Fibroblast of skin of abdomen (primary cell): ENCODE results near the gene TKTL1.
A peak's percentile ranks its signal among the peaks of the same experiment; 100 is the strongest.

Source experiments
- DNase-seq: peaks from one replicate; pipeline ENCODE4 v3.0.0-alpha.2; 2013

The TKTL1 gene

DNA sequence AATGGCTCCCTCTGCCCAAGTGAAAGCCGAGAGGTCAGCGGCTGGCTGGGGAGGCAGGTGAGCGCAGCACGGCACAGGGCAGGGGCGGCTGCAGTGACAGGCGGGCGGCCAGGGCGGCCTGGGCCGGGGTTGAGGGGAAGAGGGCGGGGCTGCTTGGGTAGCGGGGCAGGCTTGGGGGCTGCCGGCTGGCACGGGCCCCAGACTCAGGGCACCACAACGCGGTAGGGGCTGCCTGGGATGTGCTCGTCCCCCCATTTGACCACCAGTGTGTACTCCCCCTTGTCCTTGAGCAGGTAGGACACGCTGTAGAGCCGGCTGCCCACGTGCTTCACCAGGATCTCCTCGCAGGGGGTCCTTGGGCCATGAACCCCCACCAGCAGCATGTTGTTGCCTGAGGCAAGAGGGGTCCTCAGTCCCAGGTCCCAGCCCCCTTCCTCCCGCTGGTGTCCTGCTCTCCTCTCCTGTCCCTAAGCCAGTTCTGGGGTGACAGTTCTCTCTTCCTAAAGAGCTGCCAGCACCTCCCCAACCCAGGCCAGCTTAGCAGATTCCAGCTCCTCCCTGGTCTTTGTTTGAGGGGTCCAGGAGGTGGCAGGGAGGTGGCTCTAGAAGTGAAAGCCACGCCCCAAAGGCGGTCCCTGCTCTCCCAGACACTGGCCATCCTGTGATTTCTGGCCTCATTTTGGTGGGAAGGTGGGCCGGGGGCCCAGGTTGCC, 53.2 kb downstream of the TKTL1 start:
- DNase-seq = peak; percentile 7

GRCh38 chrX:154349359-154349935, 53.9 kb downstream of the TKTL1 start:
- peak; percentile 2 for DNase-seq

DNA sequence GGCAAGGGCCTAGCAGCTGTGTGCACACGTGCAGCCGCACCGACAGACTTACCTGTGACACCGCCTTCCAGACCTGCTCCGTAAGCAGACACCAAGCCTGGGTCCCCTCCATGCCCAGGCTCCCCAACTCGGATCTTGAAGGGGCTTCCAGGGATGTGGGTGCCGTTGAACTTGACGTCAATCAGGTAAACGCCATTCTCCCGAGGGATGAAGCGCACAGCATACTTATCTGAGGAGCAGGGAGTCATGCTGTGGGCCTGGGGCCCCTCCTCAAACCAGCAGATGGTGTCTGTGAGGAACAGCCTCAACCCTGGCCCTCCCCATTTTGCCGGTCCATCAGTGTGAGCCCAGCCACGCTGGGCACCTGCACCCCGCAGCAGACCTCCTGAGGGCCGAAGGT, 54.4 kb downstream of the TKTL1 start:
- no peak for DNase-seq

GRCh38 chrX:154350429-154351182, 55.0 kb downstream of the TKTL1 start:
- peak; percentile 1 for DNase-seq

DNA sequence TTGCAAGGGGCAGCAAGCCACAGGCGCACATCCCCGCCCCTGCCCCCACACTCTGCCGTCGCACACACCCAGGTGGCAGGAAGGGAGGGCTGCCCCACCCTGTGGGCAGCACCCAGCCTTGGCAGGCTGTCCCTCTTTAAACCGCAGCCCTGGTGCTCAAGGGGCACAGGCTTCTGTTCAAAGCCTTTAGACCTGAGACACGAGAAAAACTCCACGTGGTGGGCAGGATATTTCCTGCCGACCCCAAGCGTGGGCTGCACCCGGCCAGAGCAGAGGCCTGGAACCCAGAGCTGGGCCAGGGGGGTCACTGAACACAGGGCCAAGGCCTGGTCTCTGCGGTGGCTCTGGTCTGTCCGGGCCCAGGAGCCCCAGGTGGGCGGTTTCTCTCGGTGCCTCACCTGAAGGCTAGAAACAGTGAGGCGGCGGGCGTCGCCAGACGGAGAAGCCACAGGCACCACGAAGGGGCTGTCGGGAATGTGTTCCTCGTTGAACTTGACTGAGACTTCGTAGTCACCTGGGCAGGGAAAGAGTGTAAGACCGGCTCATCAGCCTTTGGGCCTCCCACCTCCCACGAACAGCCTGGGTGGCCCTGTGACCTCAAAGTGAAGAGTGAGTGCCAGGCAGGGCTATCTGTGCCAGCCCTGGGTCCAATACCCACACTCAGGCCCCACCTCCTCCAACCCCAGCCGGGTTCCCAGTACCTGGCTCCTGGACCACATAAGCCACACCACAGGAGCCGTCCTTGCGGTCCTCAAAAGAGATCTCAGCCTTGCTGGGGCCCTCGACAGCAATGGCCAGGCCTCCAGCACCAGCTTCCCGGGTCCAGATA, 55.8 kb downstream of the TKTL1 start:
- DNase-seq = peak; percentile 1

GRCh38 chrX:154352012-154352401, 56.4 kb downstream of the TKTL1 start:
- DNase-seq = peak; percentile 0

DNA sequence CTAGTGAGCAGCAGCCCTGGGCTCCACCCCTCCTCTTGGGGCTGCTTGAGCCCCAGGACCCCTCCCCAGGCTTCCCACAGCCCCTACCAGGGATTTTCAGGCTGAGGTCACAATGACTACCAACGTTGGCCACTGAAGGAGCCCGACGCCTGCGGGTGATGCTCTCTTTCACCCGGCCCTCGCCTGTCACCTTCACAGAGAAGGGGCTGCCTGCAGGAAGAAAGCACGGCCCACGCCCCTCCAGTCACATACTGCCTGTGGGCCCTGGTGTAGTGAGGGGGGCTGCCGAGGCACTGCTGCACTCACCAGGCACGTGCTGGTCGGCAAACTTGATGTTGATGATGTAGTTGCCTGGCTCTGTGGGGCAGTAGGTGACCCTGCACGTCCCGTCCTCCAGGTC, 56.9 kb downstream of the TKTL1 start:
- no peak for DNase-seq

DNA sequence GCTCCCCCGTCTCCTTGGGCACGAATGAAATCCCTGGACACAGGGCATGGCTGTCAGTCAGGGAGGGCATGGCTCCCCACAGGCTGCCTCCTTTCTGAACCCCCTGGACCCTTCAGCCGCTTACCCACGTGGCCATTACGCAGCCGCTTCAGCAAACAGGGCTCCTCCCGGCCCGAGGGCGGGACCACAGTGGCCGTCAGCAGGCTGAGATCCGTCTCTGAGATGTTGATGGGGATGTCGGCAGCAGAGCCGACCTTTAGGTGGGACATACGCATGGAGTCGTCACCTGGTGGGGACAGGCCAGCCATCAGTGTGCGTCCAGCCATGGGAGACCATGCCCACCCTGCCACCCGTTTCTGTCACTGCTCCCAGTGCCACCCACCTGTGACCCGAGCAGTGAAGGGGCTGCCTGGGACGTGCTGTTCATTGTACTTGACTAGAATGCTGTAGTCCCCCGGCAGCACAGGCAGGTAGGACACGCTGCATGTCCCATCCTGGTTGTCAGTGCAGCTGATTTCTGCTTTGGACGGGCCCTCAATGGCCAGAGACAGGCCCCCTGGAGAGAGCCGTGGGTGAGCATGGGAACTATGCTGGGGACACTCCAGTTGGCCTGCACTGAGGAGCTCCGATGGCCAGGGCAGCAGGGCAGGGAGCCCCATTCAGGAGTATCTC, 57.7 kb downstream of the TKTL1 start:
- DNase-seq = peak; percentile 0

- no peak for DNase-seq
These were observed 58.4 kb downstream of the TKTL1 start for GRCh38 chrX:154354013-154354412.

- DNase-seq = no peak
These were observed 58.9 kb downstream of the TKTL1 start for GRCh38 chrX:154354516-154354915.

- no peak for DNase-seq
These were observed 59.6 kb downstream of the TKTL1 start for GRCh38 chrX:154355094-154355775.

GRCh38 chrX:154355776-154356140, 60.2 kb downstream of the TKTL1 start:
- no peak for DNase-seq

- no peak for DNase-seq
These were observed 61.0 kb downstream of the TKTL1 start for GRCh38 chrX:154356596-154356995.

GRCh38 chrX:154357205-154357604, 61.6 kb downstream of the TKTL1 start:
- no peak for DNase-seq

DNA sequence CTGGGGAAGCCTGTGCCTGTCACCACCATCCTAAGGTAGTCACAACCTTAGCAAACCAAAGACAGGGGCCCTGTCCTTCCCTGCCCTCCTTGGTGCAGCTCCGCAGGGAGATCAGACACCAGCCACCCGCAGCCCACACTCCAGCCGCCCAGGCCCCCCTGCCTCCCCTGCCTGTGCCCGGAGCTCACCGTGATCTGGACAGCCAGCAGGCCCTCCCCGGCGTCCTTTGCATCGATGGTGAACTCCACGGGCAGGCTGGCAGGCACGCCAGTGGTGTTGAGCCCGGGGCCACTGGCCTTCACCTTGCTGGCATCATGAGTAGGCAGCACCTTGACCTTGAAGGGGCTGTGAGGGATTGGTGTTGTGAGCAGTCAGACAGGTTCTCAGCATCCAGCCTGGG, 62.4 kb downstream of the TKTL1 start:
- DNase-seq = no peak

DNA sequence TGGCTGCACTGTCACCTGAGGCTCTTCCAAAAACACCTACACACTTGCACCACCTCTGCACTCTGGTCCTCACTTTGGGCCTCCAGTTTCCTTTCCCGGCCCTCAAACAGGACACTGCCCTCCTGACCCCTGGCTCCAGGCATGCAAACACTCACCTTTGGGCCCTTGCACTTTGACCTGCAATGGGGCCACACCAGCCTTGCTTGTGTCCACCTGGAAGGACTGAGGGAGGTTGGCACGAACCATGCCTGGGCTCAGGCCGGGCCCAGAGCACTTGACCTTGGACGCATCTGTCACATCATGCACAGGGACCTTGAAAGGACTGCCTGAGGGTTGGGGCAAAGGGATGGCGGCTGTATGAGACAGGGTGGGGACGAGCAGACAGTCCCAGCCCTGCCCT, 63.2 kb downstream of the TKTL1 start:
- DNase-seq = no peak

- DNase-seq = no peak
These were observed 64.0 kb downstream of the TKTL1 start for GRCh38 chrX:154359362-154360154.

DNA sequence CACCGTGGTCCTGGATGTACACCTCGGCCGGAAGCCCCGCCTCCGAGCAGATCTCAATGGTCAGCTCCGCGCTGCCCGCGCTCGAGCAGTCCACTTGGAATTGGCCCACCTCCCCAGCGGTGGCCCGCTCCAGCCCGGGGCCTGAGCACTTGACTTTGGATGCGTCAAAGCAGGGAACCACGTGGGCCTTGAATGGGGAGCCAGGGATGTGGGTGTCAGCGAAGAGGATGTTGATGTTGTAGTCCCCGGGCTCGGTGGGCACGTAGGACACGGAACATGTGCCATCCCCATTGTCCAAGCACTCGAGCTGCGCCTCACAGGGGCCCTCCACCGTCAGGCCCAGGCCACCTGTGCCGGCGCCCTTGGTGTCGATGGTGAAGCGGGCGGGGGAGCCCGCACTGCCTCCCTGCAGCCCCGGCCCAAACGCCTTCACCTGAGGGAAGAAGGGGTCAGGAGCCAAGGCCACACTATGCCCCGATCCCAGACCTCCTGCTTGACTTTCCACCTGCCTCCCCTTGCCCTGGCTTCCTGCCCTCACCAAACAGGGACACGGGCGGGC, 64.6 kb downstream of the TKTL1 start:
- no peak for DNase-seq

- no peak for DNase-seq
These were observed 66.6 kb downstream of the TKTL1 start for GRCh38 chrX:154362085-154362742.
